ENCODE data around the gene UBAP1.
"Not testable (repeated sequence)": the region's sequence is repeated elsewhere in the genome, so short reads cannot be mapped to it uniquely, and the experiment has no call there.

GRCh38 chr9:34273588-34273987, 94.7 kb downstream of the UBAP1 start:
- TF ChIP-seq POLR2A (IDR thresholded peaks at IDR 0.05; ENCODE audit: low read length); GATA1 (IDR thresholded peaks at IDR 0.05; ENCODE audit: low read depth, low read length): not testable (repeated sequence)

Measured in erythroblast (primary cell).